B cell (primary cell): ENCODE results near the gene HBZ. TPM values are rescaled to one million over a fixed set of nuclear protein-coding genes. Genes with fewer than 3 reads are reported as not detected.
"Not testable (repeated sequence)": the region's sequence is repeated elsewhere in the genome, so short reads cannot be mapped to it uniquely, and the experiment has no call there.

Experiments
- ATAC-seq: fragments of 200-7000 bp; cut with Tn5 transposase; one replicate; pipeline ENCODE4 v1.10.0; 2021; ENCODE audit warnings: low read depth, mild to moderate bottlenecking, moderate number of reproducible peaks, moderate library complexity
- CTCF ChIA-PET: fragments of 350-600 bp; sonication (Branson Sonifier 250); formaldehyde crosslinking; loops from one replicate; lab custom pipeline; 2021; ENCODE audit warnings: antibody characterized with exemption, inconsistent platforms; lab: Charles Lee
- POLR2A ChIA-PET: fragments of 350-600 bp; sonication (Branson Sonifier 250); formaldehyde crosslinking; loops from one replicate; lab custom pipeline; 2021; ENCODE audit warnings: antibody characterized with exemption; lab: Charles Lee
- DNase-seq: peaks from one replicate; pipeline ENCODE4 v3.0.0; 2013
- H2AFZ ChIP-seq: 2 replicates; pipeline ENCODE4 v1.6.1; 2012; ENCODE audit warnings: mild to moderate bottlenecking, low read depth, low read length; ENCODE audit not compliant: insufficient read depth, poor library complexity, severe bottlenecking
- H3K27ac ChIP-seq, 2 donors: 1 replicate in 1 of 2; 2 replicates in 1 of 2; pipeline ENCODE4 v1.5.1; 2012 to 2013; ENCODE audit warnings: low read length in 2 of 2, mild to moderate bottlenecking in 2 of 2, moderate library complexity in 1 of 2
- H3K27me3 ChIP-seq, 4 experiments: fragments of 200-600 bp in 1 of 4; sonication (generic) in 1 of 4; replicated peaks in 1 of 4; 1 replicate in 2 of 4; 2 replicates in 2 of 4; pipeline versions ENCODE4 v1.6.1 to v1.7.0; 2013 to 2016; ENCODE audit warnings: low read length in 3 of 4, mild to moderate bottlenecking in 2 of 4, mixed read lengths in 1 of 4, moderate library complexity in 1 of 4; ENCODE audit not compliant: insufficient read depth in 4 of 4, control insufficient read depth in 3 of 4; ENCODE audit errors: control extremely low read depth in 1 of 4
- H3K36me3 ChIP-seq, 2 experiments: replicated peaks in 1 of 2; 1 replicate in 1 of 2; 2 replicates in 1 of 2; pipeline versions ENCODE4 v1.6.1 to v1.7.1; 2013; ENCODE audit warnings: low read length in 1 of 2; ENCODE audit not compliant: insufficient read depth in 2 of 2, control insufficient read depth in 1 of 2; ENCODE audit errors: control extremely low read depth in 1 of 2, extremely low read depth in 1 of 2
- H3K4me1 ChIP-seq, 2 donors: fragments of 200-600 bp in 1 of 2; sonication (generic) in 1 of 2; 1 replicate in 1 of 2; 2 replicates in 1 of 2; pipeline versions ENCODE4 v1.5.1 to v1.6.1; 2013 to 2017; ENCODE audit warnings: low read length in 2 of 2; ENCODE audit not compliant: control insufficient read depth in 2 of 2, insufficient read depth in 2 of 2
- H3K4me2 ChIP-seq: replicated peaks from 2 replicates; pipeline ENCODE3; 2012; ENCODE audit warnings: mild to moderate bottlenecking, low read depth, low read length; ENCODE audit not compliant: poor library complexity, severe bottlenecking
- H3K4me3 ChIP-seq, 5 experiments: fragments of 200-600 bp in 1 of 5; sonication (generic) in 1 of 5; 1 replicate in 3 of 5; 2 replicates in 2 of 5; pipeline versions ENCODE4 v1.5.1 to v1.7.0; 2011 to 2016; ENCODE audit warnings: low read length in 4 of 5, mild to moderate bottlenecking in 4 of 5, low read depth in 2 of 5, control low read depth in 1 of 5, moderate library complexity in 1 of 5; ENCODE audit not compliant: insufficient read depth in 1 of 5; ENCODE audit errors: control extremely low read depth in 1 of 5, extremely low read depth in 1 of 5
- H3K79me2 ChIP-seq: fragments of 200-600 bp; sonication (generic); one replicate; pipeline ENCODE4 v1.6.0; 2016; ENCODE audit warnings: low read length; ENCODE audit not compliant: control insufficient read depth, insufficient read depth
- H3K9ac ChIP-seq: fragments of 200-600 bp; sonication (generic); 2 replicates; pipeline ENCODE4 v1.6.1; 2017; ENCODE audit warnings: mild to moderate bottlenecking, low read length, moderate library complexity
- H3K9me3 ChIP-seq, 3 donors: one replicate each; pipeline versions ENCODE4 v1.6.1 to v1.7.1; 2013; ENCODE audit warnings: low read length in 2 of 3; ENCODE audit not compliant: control insufficient read depth in 2 of 3, insufficient read depth in 1 of 3; ENCODE audit errors: control extremely low read depth in 1 of 3
- H4K20me1 ChIP-seq: 2 replicates; pipeline ENCODE4 v1.6.0; 2012; ENCODE audit warnings: mild to moderate bottlenecking, low read length; ENCODE audit not compliant: insufficient read depth, control insufficient read depth, poor library complexity, severe bottlenecking
- H3K27ac Mint-ChIP-seq: one replicate; pipeline ENCODE4 v1.8.0; 2021; ENCODE audit warnings: mixed read lengths
- H3K27me3 Mint-ChIP-seq: one replicate; pipeline ENCODE4 v1.8.0; 2021; ENCODE audit warnings: mixed read lengths
- H3K4me1 Mint-ChIP-seq: one replicate; pipeline ENCODE4 v1.8.0; 2021; ENCODE audit warnings: mixed read lengths
- H3K4me3 Mint-ChIP-seq: one replicate; pipeline ENCODE4 v1.8.0; 2021; ENCODE audit warnings: mixed read lengths
- H3K9me3 Mint-ChIP-seq: one replicate; pipeline ENCODE4 v1.8.0; 2022; ENCODE audit warnings: mixed read lengths; ENCODE audit not compliant: insufficient read depth
- EZH2 ChIP-seq: IDR thresholded peaks from 2 replicates; pipeline ENCODE4 v1.6.1; 2012; ENCODE audit warnings: borderline replicate concordance, low read depth, mild to moderate bottlenecking, moderate library complexity, low read length; ENCODE audit not compliant: insufficient read depth, poor library complexity, severe bottlenecking
- WGBS: methylation state at CpG from one replicate; pipeline ENCODE4 v1.1.5; 2013; ENCODE audit warnings: missing lambda C conversion rate; ENCODE audit not compliant: insufficient coverage; 5-methylcytosine and 5-hydroxymethylcytosine counted together
- intact Hi-C: fragments of 100-400 bp; cut with micrococcal nuclease; formaldehyde crosslinking; loops from one replicate; pipeline ENCODE4 v1.10.0; 2022
- polyA plus RNA-seq: library from polyadenylated mRNA; depleted of rRNA; stranded (reverse); fragments of >200 nt; gene quantifications from 2 replicates; pipeline ENCODE4 v1.2.3, GENCODE V29; 2012
- total RNA-seq, 2 donors: library from RNA; stranded (reverse); fragments of 120-200 nt in 1 of 2; gene quantifications; 1 replicate in 1 of 2; 2 replicates in 1 of 2; pipeline versions ENCODE4 v1.2.3 to v1.2.4, GENCODE V29; 2013 to 2022
- TF ChIP-seq, protein P1 (sequence below): fragments of 200-600 bp; IDR thresholded peaks from one replicate; pipeline ENCODE4 v1.8.0; 2022; ENCODE audit warnings: antibody characterized with exemption, mild to moderate bottlenecking

Gene HBZ
- total and polyA plus RNA-seq, 2 donors (not counting 1 experiment from before 2014, with no cell fraction given), result not detected

DNA sequence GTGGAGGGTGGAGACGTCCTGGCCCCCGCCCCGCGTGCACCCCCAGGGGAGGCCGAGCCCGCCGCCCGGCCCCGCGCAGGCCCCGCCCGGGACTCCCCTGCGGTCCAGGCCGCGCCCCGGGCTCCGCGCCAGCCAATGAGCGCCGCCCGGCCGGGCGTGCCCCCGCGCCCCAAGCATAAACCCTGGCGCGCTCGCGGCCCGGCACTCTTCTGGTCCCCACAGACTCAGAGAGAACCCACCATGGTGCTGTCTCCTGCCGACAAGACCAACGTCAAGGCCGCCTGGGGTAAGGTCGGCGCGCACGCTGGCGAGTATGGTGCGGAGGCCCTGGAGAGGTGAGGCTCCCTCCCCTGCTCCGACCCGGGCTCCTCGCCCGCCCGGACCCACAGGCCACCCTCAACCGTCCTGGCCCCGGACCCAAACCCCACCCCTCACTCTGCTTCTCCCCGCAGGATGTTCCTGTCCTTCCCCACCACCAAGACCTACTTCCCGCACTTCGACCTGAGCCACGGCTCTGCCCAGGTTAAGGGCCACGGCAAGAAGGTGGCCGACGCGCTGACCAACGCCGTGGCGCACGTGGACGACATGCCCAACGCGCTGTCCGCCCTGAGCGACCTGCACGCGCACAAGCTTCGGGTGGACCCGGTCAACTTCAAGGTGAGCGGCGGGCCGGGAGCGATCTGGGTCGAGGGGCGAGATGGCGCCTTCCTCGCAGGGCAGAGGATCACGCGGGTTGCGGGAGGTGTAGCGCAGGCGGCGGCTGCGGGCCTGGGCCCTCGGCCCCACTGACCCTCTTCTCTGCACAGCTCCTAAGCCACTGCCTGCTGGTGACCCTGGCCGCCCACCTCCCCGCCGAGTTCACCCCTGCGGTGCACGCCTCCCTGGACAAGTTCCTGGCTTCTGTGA is 24.3 kb downstream of the HBZ start, which contains the start of gene HBA1:
TSS of gene HBA1 (plus strand) at position 204 of the 906 bp plus-strand sequence. CDS start at position 241, 37 bp downstream.
- H3K9me3 Mint-ChIP-seq, H3K79me2 ChIP-seq: not testable (repeated sequence)

DNA sequence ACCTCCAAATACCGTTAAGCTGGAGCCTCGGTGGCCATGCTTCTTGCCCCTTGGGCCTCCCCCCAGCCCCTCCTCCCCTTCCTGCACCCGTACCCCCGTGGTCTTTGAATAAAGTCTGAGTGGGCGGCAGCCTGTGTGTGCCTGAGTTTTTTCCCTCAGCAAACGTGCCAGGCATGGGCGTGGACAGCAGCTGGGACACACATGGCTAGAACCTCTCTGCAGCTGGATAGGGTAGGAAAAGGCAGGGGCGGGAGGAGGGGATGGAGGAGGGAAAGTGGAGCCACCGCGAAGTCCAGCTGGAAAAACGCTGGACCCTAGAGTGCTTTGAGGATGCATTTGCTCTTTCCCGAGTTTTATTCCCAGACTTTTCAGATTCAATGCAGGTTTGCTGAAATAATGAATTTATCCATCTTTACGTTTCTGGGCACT is 25.0 kb downstream of the HBZ start:
- Histone ChIP-seq H4K20me1 (no peaks in the 10 kb centered on the region), H2AFZ (no peak overlapping the region), H3K27me3 (peaks cover 0 to 56% (median 27%) of the 10 kb centered on the region in 4 experiments), H3K27ac (no peak overlapping the region), H3K79me2 (no peaks in the 10 kb centered on the region), H3K4me1 (peaks cover 14 to 22% of the 10 kb centered on the region in 2 donors), H3K36me3 (no peaks in the 10 kb centered on the region), H3K9ac (no peak overlapping the region), H3K4me2 (no peak overlapping the region), H3K4me3 (no peak overlapping the region), H3K9me3 (peaks cover 0 to 4% (median 0%) of the 10 kb centered on the region in 3 donors)
- ATAC-seq (no peak), DNase-seq (peak; percentile 12)
- TF ChIP-seq, protein P1, sequence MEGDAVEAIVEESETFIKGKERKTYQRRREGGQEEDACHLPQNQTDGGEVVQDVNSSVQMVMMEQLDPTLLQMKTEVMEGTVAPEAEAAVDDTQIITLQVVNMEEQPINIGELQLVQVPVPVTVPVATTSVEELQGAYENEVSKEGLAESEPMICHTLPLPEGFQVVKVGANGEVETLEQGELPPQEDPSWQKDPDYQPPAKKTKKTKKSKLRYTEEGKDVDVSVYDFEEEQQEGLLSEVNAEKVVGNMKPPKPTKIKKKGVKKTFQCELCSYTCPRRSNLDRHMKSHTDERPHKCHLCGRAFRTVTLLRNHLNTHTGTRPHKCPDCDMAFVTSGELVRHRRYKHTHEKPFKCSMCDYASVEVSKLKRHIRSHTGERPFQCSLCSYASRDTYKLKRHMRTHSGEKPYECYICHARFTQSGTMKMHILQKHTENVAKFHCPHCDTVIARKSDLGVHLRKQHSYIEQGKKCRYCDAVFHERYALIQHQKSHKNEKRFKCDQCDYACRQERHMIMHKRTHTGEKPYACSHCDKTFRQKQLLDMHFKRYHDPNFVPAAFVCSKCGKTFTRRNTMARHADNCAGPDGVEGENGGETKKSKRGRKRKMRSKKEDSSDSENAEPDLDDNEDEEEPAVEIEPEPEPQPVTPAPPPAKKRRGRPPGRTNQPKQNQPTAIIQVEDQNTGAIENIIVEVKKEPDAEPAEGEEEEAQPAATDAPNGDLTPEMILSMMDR, result no peak
- TF ChIP-seq EZH2, result no peak
- Mint-ChIP-seq H3K9me3 (no peaks in the 10 kb centered on the region), H3K4me1 (peaks cover 30% of the 10 kb centered on the region), H3K27ac (no peak overlapping the region), H3K4me3 (peak overlapping the region; percentile 52), H3K27me3 (peaks cover 34% of the 10 kb centered on the region)
- 19% methylated on average over 9 of the region's 13 CpGs for WGBS
- POLR2A ChIA-PET, result no interaction called here
- CTCF ChIA-PET, result interaction anchor here (1.1 to 1.6 kb wide), 2 partner anchors 70 to 111 kb away, joined by 4 read pairs; no protein-coding TSS in a partner anchor
- intact Hi-C loops, result no loop called here

More for the DNA sequence above, 24.3 kb downstream of the HBZ start, which contains the start of gene HBA1:
- peak; percentile 45 for ATAC-seq
- H3K36me3 ChIP-seq, DNase-seq, H3K27ac ChIP-seq, POLR2A ChIA-PET, H4K20me1 ChIP-seq, H2AFZ ChIP-seq, H3K4me3 ChIP-seq, H3K27ac Mint-ChIP-seq, intact Hi-C loops, H3K4me2 ChIP-seq, H3K9ac ChIP-seq, H3K9me3 ChIP-seq: not testable (repeated sequence)
- CTCF ChIA-PET, result interaction anchor here (1.6 kb wide), 1 partner anchor 111 kb away, joined by 4 read pairs; no protein-coding TSS in a partner anchor
- H3K4me3 Mint-ChIP-seq, result peak within 1 kb of the TSS; percentile 52
- Histone ChIP-seq H3K27me3 (peaks cover 0 to 56% (median 27%) of the 10 kb centered on the region in 4 experiments), H3K4me1 (peaks cover 14 to 22% of the 10 kb centered on the region in 2 donors)
- 16% methylated on average over 20 of the region's 88 CpGs for WGBS
- peaks cover 31% of the 10 kb centered on the region for H3K4me1 Mint-ChIP-seq
- H3K27me3 Mint-ChIP-seq, result peaks cover 36% of the 10 kb centered on the region
